Measurements from ENCODE around the gene EYA4. TPM values are rescaled to one million over a fixed set of nuclear protein-coding genes. Genes with fewer than 3 reads are reported as not detected.

The EYA4 gene
- polyA plus RNA-seq, 1 of the 3 experiments (the other 2 are of a cell fraction) = 0.08 TPM

GRCh38 chr6:133466680-133467079 is 225.5 kb downstream of the EYA4 start:
- WGBS (ENCODE audit: low lambda C conversion rate) = 35% methylated on average over 4 of the region's 4 CpGs
- Histone ChIP-seq H3K36me3 (replicated peaks in 1 of 2; ENCODE audit: control insufficient read depth in 1 of 2, insufficient read depth in 2 of 2, low read length in 1 of 2) (no peaks in the 10 kb centered on the region), H3K27me3 (ENCODE audit: insufficient read depth) (no peaks in the 10 kb centered on the region), H3K9me3 (no peaks in the 10 kb centered on the region), H2AFZ (ENCODE audit: low read depth) (no peak overlapping the region), H3K9me2 (no peaks in the 10 kb centered on the region), H3K4me3 (ENCODE audit: low read depth in 2 of 2, low read length in 1 of 2) (no peak overlapping the region), H3K9ac (no peak overlapping the region), H3K4me2 (no peak overlapping the region), H3K27ac (ENCODE audit: low read depth in 2 of 2, low read length in 1 of 2) (no peak overlapping the region), H3F3A (replicated peaks; ENCODE audit: insufficient read depth) (no peaks in the 10 kb centered on the region), H4K20me1 (ENCODE audit: insufficient read depth) (no peaks in the 10 kb centered on the region), H3K4me1 (ENCODE audit: control insufficient read depth in 1 of 2, insufficient read depth in 2 of 2, low read depth in 1 of 2, low read length in 1 of 2) (no peaks in the 10 kb centered on the region), H3K79me2 (ENCODE audit: insufficient read depth) (no peaks in the 10 kb centered on the region)
- TF ChIP-seq ZBTB33 (IDR thresholded peaks at IDR 0.05; ENCODE audit: borderline replicate concordance, low read depth) (no peak), NRF1 (IDR thresholded peaks at IDR 0.05; ENCODE audit: low read depth, low read length) (no peak), SMC3 (IDR thresholded peaks at IDR 0.05; ENCODE audit: low read depth, low read length) (no peak), RFX5 (IDR thresholded peaks at IDR 0.05; ENCODE audit: low read length) (no peak), IRF3 (IDR thresholded peaks at IDR 0.05; ENCODE audit: low read depth, low read length) (no peak), TEAD4 (IDR thresholded peaks at IDR 0.05; ENCODE audit: borderline replicate concordance, insufficient read depth) (no peak)
- TF ChIP-seq, protein P1, sequence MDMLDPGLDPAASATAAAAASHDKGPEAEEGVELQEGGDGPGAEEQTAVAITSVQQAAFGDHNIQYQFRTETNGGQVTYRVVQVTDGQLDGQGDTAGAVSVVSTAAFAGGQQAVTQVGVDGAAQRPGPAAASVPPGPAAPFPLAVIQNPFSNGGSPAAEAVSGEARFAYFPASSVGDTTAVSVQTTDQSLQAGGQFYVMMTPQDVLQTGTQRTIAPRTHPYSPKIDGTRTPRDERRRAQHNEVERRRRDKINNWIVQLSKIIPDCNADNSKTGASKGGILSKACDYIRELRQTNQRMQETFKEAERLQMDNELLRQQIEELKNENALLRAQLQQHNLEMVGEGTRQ (IDR thresholded peaks at IDR 0.05; ENCODE audit: borderline replicate concordance, low read depth, low read length) = no peak
- ChIA-PET CTCF (no interaction called here), POLR2A (no interaction called here)
- no peak for DNase-seq

DNA sequence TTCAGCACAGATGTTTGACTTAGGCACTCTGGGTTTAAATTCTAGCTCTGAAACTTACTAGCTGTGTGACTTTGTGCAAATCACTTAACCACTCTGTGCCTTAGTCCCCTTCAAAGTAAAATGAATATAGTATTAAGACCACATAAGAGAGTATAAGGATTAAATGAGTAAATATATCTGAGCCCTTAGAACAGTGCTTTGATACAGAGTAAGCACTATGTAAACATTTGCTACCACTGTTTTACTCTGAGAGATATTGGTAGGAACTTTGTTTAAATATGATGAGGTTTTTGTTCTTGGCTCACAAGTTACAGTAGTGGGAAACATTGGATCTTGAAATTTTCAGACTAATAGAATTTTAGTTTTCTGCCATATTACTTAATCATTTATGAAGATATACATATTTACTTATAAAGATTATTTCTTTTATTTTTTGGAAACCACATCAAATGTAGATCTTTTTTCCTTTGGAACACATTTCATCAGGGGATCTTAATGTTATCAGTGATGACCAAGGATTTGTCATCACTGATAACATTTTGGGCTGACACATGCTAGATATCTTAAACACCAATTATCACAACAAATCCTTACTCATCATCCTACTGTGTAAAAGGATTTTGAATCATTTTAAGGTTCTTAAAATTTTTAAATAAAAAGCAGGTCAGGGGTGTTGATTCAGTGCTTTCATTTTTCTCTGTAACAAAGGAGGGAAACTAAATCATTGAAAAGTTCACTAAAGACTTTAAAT is 226.2 kb downstream of the EYA4 start:
- no peaks in the 10 kb centered on the region for H3K79me2 ChIP-seq (ENCODE audit: insufficient read depth)
- H3K27ac ChIP-seq (ENCODE audit: low read depth in 2 of 2, low read length in 1 of 2) = no peak overlapping the region
- H3K4me1 ChIP-seq (ENCODE audit: control insufficient read depth in 1 of 2, insufficient read depth in 2 of 2, low read depth in 1 of 2, low read length in 1 of 2) = no peaks in the 10 kb centered on the region
- H3F3A ChIP-seq (replicated peaks; ENCODE audit: insufficient read depth) = no peaks in the 10 kb centered on the region
- ChIA-PET POLR2A (no interaction called here), CTCF (no interaction called here)
- no peak overlapping the region for H3K9ac ChIP-seq
- no peak overlapping the region for H2AFZ ChIP-seq (ENCODE audit: low read depth)
- H3K9me3 ChIP-seq = no peaks in the 10 kb centered on the region
- H3K4me3 ChIP-seq (ENCODE audit: low read depth in 2 of 2, low read length in 1 of 2) = no peak overlapping the region
- no peak for DNase-seq
- H3K36me3 ChIP-seq (replicated peaks in 1 of 2; ENCODE audit: control insufficient read depth in 1 of 2, insufficient read depth in 2 of 2, low read length in 1 of 2) = no peaks in the 10 kb centered on the region
- H3K27me3 ChIP-seq (ENCODE audit: insufficient read depth) = no peaks in the 10 kb centered on the region
- no peaks in the 10 kb centered on the region for H3K9me2 ChIP-seq
- no peaks in the 10 kb centered on the region for H4K20me1 ChIP-seq (ENCODE audit: insufficient read depth)
- H3K4me2 ChIP-seq = no peak overlapping the region
- no peak for TF ChIP-seq EP300 (IDR thresholded peaks at IDR 0.05; ENCODE audit: borderline replicate concordance in 1 of 2, low read depth in 1 of 2, low read length in 1 of 2)
- no peak for TF ChIP-seq TEAD4 (IDR thresholded peaks at IDR 0.05; ENCODE audit: borderline replicate concordance, insufficient read depth)
- no peak for TF ChIP-seq GABPA (IDR thresholded peaks at IDR 0.05; ENCODE audit: low read depth)
- TF ChIP-seq MEF2A (IDR thresholded peaks at IDR 0.05; ENCODE audit: borderline replicate concordance, low read depth) = no peak
- no peak for TF ChIP-seq IRF3 (IDR thresholded peaks at IDR 0.05; ENCODE audit: low read depth, low read length)
- TF ChIP-seq RFX5 (IDR thresholded peaks at IDR 0.05; ENCODE audit: low read length) = no peak
- TF ChIP-seq, protein P2, sequence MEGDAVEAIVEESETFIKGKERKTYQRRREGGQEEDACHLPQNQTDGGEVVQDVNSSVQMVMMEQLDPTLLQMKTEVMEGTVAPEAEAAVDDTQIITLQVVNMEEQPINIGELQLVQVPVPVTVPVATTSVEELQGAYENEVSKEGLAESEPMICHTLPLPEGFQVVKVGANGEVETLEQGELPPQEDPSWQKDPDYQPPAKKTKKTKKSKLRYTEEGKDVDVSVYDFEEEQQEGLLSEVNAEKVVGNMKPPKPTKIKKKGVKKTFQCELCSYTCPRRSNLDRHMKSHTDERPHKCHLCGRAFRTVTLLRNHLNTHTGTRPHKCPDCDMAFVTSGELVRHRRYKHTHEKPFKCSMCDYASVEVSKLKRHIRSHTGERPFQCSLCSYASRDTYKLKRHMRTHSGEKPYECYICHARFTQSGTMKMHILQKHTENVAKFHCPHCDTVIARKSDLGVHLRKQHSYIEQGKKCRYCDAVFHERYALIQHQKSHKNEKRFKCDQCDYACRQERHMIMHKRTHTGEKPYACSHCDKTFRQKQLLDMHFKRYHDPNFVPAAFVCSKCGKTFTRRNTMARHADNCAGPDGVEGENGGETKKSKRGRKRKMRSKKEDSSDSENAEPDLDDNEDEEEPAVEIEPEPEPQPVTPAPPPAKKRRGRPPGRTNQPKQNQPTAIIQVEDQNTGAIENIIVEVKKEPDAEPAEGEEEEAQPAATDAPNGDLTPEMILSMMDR (IDR thresholded peaks at IDR 0.05) = no peak
- no peak for TF ChIP-seq RCOR1 (IDR thresholded peaks at IDR 0.05; ENCODE audit: low read length)
- TF ChIP-seq NFIC (IDR thresholded peaks at IDR 0.05; ENCODE audit: borderline replicate concordance) = no peak
- TF ChIP-seq FOXJ3 (CRISPR knock-in tag; IDR thresholded peaks at IDR 0.05) = no peak
- no peak for TF ChIP-seq SMC3 (IDR thresholded peaks at IDR 0.05; ENCODE audit: low read depth, low read length)
- no peak for TF ChIP-seq JUND (IDR thresholded peaks at IDR 0.05)
- no peak for TF ChIP-seq NRF1 (IDR thresholded peaks at IDR 0.05; ENCODE audit: low read depth, low read length)
- TF ChIP-seq RAD21 (IDR thresholded peaks at IDR 0.05; ENCODE audit: low read length) = no peak
- TF ChIP-seq ELF1 (IDR thresholded peaks at IDR 0.05) = no peak
- no peak for TF ChIP-seq GATA2 (CRISPR knock-in tag; IDR thresholded peaks at IDR 0.05)
